ENCODE measurements around the gene PARP12. TPM values are rescaled to one million over a fixed set of nuclear protein-coding genes. Genes with fewer than 3 reads are reported as not detected.

Gene PARP12
- total and polyA plus RNA-seq, 2 of the 13 experiments (the other 11 are each of a cell fraction or from before 2014, with no cell fraction given) = 15.5 to 35.2 TPM

GRCh38 chr7:140013676-140014075 is 49.1 kb downstream of the PARP12 start:
- BruUV-seq (replicated peaks) = no TSS peak
- Histone ChIP-seq H3K9ac (ENCODE audit: insufficient read depth, low read depth, low read length) (no peak overlapping the region), H3K9me3 (ENCODE audit: low read length) (no peaks in the 10 kb centered on the region), H4K20me1 (ENCODE audit: insufficient read depth, low read length) (no peaks in the 10 kb centered on the region), H3K27me3 (ENCODE audit: control insufficient read depth in 1 of 2, insufficient read depth in 2 of 2, low read length in 2 of 2) (peaks cover 4 to 64% of the 10 kb centered on the region in 2 experiments), H3K4me1 (ENCODE audit: insufficient read depth, low read length) (peaks cover 24% of the 10 kb centered on the region), H3K4me3 (replicated peaks in 1 of 3; ENCODE audit: insufficient read depth in 1 of 3, low read depth in 2 of 3, low read length in 3 of 3) (no peak overlapping the region), H2AFZ (ENCODE audit: low read length) (no peak overlapping the region), H3K79me2 (ENCODE audit: insufficient read depth, low read length) (no peaks in the 10 kb centered on the region), H3K27ac (ENCODE audit: extremely low read length, insufficient read depth, low read length) (no peak overlapping the region), H3K4me2 (ENCODE audit: low read depth, low read length) (no peak overlapping the region), H3K36me3 (replicated peaks in 1 of 2; ENCODE audit: control insufficient read depth in 1 of 2, insufficient read depth in 2 of 2, low read length in 2 of 2) (no peaks in the 10 kb centered on the region)
- intact Hi-C loops (cut with micrococcal nuclease; ENCODE audit: unreplicated experiment) (no loop called here), in situ Hi-C loops (cut with HindIII; ENCODE audit: extremely low pct_ligation_motif_present, low pct_unique_long_range_greater_than_20kb) (no loop called here)
- 24% methylated on average over 4 of the region's 4 CpGs for WGBS (ENCODE audit: low lambda C conversion rate)
- POLR2A ChIA-PET = no interaction called here
- ATAC-seq = no peak
- FAIRE-seq = no peak
- TF ChIP-seq ZNF616 (CRISPR knock-in tag; IDR thresholded peaks at IDR 0.05; ENCODE audit: low read depth) = no peak
- TF ChIP-seq ZNF251 (CRISPR knock-in tag; IDR thresholded peaks at IDR 0.05) = no peak
- no peak for TF ChIP-seq ZNF253 (CRISPR knock-in tag; IDR thresholded peaks at IDR 0.05; ENCODE audit: borderline replicate concordance)
- no peak for TF ChIP-seq ZBTB25 (CRISPR knock-in tag; IDR thresholded peaks at IDR 0.05)
- no peak for TF ChIP-seq KDM5B (CRISPR knock-in tag; IDR thresholded peaks at IDR 0.05; ENCODE audit: borderline replicate concordance)
- no peak for TF ChIP-seq MED1 (CRISPR knock-in tag; IDR thresholded peaks at IDR 0.05)
- TF ChIP-seq ZNF557 (CRISPR knock-in tag; IDR thresholded peaks at IDR 0.05) = no peak
- TF ChIP-seq PAWR (CRISPR knock-in tag; IDR thresholded peaks at IDR 0.05; ENCODE audit: borderline replicate concordance) = no peak
- TF ChIP-seq MTA3 (CRISPR knock-in tag; IDR thresholded peaks at IDR 0.05) = no peak
- no peak for TF ChIP-seq ZNF292 (CRISPR knock-in tag; IDR thresholded peaks at IDR 0.05; ENCODE audit: borderline replicate concordance, low read depth)
- TF ChIP-seq FIP1L1 (IDR thresholded peaks at IDR 0.05; ENCODE audit: borderline replicate concordance, insufficient read depth, low read depth, low read length) = no peak
- no peak for TF ChIP-seq MAFK (conservative IDR thresholded peaks at IDR 0.05 in 1 of 2, IDR thresholded peaks at IDR 0.05 in 1 of 2; ENCODE audit: low read length in 2 of 2)
- no peak for TF ChIP-seq ZNF567 (CRISPR knock-in tag; IDR thresholded peaks at IDR 0.05; ENCODE audit: borderline replicate concordance)
- TF ChIP-seq ZFP90 (CRISPR knock-in tag; IDR thresholded peaks at IDR 0.05; ENCODE audit: borderline replicate concordance) = no peak
- TF ChIP-seq ATF7 (IDR thresholded peaks at IDR 0.05) = no peak
- no peak for TF ChIP-seq ATF7 (CRISPR knock-in tag; IDR thresholded peaks at IDR 0.05)
- no peak for TF ChIP-seq DBP (CRISPR knock-in tag; IDR thresholded peaks at IDR 0.05; ENCODE audit: not compliant biosample characterization)
- TF ChIP-seq DMAP1 (CRISPR knock-in tag; IDR thresholded peaks at IDR 0.05) = no peak
- TF ChIP-seq ZNF274 (CRISPR knock-in tag; IDR thresholded peaks at IDR 0.05) = no peak
- TF ChIP-seq ETV5 (CRISPR knock-in tag; IDR thresholded peaks at IDR 0.05; ENCODE audit: borderline replicate concordance) = no peak
- DNase-seq (ENCODE audit: low spot score) = no peak
- CTCF ChIA-PET (ENCODE audit: low intra/inter-chr PET ratio, low total read pairs) = no interaction called here
